Measurements from ENCODE around the gene HOXC6.

DNA sequence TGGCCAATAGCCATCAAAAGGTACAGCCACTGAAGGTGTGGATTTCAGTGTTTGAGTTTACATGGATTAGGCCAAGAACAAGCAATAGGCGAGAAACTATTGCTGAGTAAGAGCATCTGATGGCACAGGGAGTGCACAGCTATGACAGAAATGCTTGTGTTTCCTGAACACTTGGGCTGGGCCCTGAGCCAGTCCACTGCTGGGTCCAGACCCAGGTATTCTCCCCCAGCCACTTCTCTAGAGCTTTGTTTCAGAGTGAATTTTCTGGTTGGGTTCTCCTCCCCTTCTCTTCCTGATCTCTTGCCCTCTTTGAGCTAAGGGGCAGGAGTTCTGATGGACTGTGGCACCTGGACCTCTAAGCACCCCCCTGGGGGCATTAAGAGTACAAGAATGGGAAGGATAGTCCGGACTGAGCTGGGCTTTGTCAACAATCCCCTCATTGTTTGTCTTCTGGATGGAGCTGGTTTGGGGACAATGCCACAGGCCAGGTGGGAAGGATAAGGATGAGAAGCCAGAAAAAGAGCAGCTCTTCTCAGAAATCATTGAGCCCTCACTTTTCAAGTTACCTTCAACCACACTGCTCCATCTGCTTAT lies 13.0 kb downstream of the HOXC6 start:
- TF ChIP-seq EZH2 (IDR thresholded peaks at IDR 0.05; ENCODE audit: low read length, unreplicated experiment) (no peak), EZH2phosphoT487 (IDR thresholded peaks at IDR 0.05; ENCODE audit: borderline replicate concordance, low read length) (no peak)
- TF ChIP-seq, protein P1, sequence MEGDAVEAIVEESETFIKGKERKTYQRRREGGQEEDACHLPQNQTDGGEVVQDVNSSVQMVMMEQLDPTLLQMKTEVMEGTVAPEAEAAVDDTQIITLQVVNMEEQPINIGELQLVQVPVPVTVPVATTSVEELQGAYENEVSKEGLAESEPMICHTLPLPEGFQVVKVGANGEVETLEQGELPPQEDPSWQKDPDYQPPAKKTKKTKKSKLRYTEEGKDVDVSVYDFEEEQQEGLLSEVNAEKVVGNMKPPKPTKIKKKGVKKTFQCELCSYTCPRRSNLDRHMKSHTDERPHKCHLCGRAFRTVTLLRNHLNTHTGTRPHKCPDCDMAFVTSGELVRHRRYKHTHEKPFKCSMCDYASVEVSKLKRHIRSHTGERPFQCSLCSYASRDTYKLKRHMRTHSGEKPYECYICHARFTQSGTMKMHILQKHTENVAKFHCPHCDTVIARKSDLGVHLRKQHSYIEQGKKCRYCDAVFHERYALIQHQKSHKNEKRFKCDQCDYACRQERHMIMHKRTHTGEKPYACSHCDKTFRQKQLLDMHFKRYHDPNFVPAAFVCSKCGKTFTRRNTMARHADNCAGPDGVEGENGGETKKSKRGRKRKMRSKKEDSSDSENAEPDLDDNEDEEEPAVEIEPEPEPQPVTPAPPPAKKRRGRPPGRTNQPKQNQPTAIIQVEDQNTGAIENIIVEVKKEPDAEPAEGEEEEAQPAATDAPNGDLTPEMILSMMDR (conservative IDR thresholded peaks at IDR 0.05; ENCODE audit: low read depth, low read length) = no peak

Data from PC-3 (cell line).